OCI-LY3 (cell line): ENCODE results near the gene EAF2.

Source experiments
- EZH2phosphoT487 ChIP-seq: fragments of 200-600 bp; shearing (Covaris generic); IDR thresholded peaks from 2 replicates; pipeline ENCODE4 v1.6.1; 2018; ENCODE audit warnings: antibody characterized with exemption, mixed run types, low read depth
- TF ChIP-seq, protein P1 (sequence below): fragments of 200-600, 300-600 bp; sonication (generic); IDR thresholded peaks from 2 replicates; pipeline ENCODE4 v1.5.1; 2014; ENCODE audit warnings: antibody characterized with exemption, low read length, low read depth

DNA sequence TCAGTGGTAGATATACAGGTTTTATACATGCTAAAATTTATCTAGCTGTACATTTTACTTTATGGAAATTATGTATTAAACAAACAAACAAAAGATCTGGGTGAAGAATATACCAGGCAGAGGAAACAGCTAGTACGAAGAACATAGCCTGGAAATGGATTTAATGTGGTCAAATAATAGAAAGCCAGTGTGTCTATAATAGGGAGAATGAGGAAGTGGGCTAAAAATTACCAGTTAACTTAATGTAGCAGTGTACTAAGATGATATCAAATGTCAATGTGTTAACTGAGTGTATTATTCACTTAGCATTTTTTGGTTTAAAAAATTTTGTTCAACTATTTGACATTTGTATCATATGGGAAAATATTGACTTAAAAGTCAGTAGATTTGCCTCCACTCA lies 36.4 kb downstream of the EAF2 start:
- TF ChIP-seq, protein P1, sequence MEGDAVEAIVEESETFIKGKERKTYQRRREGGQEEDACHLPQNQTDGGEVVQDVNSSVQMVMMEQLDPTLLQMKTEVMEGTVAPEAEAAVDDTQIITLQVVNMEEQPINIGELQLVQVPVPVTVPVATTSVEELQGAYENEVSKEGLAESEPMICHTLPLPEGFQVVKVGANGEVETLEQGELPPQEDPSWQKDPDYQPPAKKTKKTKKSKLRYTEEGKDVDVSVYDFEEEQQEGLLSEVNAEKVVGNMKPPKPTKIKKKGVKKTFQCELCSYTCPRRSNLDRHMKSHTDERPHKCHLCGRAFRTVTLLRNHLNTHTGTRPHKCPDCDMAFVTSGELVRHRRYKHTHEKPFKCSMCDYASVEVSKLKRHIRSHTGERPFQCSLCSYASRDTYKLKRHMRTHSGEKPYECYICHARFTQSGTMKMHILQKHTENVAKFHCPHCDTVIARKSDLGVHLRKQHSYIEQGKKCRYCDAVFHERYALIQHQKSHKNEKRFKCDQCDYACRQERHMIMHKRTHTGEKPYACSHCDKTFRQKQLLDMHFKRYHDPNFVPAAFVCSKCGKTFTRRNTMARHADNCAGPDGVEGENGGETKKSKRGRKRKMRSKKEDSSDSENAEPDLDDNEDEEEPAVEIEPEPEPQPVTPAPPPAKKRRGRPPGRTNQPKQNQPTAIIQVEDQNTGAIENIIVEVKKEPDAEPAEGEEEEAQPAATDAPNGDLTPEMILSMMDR = no peak
- TF ChIP-seq EZH2phosphoT487 = no peak
